IPS-NIHi7 (cell line): Measurements from ENCODE around the gene CCDC110.

Experiments
- DNase-seq: peaks from one replicate; pipeline ENCODE4 v3.0.0; 2012; ENCODE audit warnings: mixed read lengths; ENCODE audit errors: extremely low spot score

The CCDC110 gene

DNA sequence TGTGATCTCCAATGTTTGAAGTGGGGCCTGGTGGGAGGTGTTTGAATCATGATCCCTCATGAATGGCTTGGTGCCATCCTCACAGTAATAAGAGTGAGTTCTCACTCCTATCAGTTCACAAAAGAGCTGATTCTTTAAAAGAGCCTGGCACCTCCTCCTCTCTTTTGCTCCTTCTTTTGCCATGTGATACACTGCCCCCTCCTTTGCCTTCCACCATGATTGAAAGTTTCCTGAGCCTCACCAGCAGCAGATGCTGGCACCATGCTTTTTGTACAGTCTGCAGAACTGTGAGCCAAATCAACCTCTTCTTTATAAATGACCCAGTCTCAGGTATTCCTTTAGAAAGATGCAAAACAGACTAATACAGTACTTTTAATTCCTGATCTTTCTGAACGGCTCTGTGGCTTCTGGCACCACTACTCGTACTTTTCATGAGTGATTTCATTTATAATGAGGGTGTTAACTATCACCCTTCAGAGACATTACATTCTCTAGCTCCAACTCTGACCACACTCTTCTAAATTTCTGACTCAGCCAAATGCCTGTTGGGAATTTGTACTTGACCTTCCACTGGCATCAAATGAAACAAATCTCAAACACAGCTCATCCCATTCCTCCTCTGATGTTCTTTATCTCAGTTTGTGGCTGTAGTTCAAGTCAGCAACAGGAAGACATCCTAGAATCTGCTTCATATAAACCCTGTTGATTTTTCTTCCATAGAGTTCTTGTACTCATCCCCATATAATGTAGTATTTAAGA, 50.0 kb downstream of the CCDC110 start:
- no peak for DNase-seq

DNA sequence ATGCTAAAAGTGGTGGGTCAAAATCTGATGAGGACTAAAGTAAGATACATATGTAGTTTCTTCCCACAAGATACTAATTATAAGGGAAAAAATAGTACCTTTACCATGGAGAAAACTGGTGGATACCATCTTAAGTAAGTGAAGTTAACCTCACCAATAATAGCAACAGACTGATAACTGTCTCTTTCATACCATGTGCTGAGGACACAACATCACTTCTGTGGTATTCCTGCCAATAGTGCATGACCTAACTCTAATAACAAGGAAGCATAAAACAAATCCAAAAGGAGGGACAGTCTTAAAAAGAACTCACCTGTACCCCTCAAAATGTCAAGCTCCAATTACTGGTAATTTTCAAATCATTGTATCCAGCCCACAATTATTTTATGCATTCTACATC, 54.6 kb downstream of the CCDC110 start:
- DNase-seq = no peak

DNA sequence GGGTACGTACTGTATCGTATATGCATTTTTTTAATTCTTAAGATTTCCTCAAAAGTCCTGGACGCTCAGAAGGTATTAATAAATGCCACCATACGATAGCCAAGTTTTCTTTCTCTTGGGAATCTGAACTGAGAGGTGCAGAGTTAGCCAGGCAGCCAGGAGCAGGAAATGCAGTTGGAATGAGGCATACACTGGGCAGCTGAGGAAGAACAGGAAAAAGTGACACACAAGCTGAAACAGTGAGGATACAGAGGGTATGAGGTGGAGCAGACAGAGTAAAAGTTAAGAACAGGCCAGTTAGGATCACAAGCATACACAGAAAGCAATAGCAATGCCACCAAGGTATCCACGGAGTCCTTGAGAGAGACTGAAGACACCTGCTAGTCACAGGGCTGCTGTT, 59.1 kb downstream of the CCDC110 start:
- no peak for DNase-seq

DNA sequence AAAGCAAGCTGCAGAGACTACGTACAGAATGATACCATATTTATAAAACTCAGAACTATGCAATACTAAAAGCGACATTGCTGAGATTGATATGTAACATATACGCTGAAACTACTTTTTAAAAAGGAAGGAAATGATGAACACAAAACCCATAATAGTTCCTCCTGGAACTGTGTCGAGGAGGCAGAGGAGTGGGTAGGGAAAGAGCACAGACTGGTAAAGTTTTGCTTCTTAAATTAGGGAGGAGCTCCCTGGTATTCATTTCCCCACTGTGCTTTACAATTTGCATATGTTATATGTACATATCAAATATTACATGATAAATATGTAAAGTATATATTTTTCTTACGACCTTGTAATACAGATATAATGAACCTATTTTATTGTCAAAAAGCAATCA, 59.7 kb downstream of the CCDC110 start:
- DNase-seq = no peak

DNA sequence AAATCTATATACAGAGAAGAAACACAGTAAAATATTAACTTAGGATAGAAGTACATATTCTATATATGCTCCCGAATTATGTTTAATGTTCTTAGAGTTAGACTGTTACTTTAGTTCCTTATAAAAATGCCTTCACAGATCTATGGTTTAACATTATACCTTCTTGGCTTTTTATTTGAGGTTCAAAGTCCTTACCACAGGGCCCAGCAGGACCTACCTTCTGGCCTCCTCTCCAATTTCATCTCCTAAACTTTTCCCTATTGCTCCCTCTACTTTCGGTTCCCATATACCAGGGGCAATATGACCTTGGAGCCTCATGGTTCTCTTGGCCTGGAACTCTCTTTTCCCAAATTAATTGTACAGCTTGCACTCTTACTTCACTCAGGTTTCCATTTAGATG, 63.1 kb downstream of the CCDC110 start:
- no peak for DNase-seq

DNA sequence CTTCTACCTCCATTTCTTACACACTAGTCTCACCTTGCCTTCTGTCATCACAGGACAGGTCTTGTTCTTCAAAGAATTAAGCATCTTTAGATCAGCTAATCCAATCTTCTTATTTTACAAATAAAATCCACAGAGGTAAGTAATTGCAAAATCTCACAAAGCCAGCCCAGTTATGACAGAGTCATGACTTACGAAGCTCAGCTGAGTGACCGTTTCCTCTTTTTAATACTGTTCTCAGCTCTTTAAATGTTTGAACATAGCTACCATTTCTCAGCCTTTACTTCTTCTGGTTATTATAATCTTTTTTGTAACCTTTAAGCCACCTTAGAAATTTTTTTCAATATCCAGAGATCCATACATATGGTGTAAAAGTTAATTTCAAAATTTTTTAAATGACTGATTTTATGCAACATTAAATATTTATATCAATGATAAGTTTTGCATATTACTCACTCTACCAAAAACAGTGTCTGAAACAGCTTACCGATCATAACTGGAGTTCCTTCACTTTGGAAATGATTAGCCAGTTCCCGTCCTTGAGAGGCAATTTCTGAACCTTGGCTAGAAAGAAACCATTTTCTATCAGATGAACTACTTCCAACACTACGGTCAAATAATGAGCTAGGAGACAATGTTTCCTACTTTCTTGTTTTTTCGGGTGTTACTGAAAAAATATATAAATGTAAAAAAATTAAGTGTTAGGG, 66.1 kb downstream of the CCDC110 start:
- no peak for DNase-seq

DNA sequence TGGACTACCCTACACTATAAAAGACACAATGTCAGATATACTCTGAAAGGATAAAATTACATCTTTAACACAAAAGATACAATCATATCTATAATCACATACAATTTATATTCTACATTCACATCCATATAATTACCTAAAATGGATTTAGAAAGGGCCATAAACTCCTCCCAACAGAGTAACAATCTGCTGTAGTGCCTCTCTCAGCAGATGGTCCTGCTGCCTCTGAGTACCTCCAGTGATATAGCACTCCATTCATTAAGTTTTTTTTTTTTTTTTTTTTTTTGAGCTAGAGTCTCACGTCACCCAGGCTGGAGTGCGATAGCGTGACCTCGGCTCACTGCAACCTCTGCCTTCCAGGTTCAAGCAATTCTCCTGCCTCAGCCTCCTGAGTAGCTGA, 67.5 kb downstream of the CCDC110 start:
- DNase-seq = no peak

DNA sequence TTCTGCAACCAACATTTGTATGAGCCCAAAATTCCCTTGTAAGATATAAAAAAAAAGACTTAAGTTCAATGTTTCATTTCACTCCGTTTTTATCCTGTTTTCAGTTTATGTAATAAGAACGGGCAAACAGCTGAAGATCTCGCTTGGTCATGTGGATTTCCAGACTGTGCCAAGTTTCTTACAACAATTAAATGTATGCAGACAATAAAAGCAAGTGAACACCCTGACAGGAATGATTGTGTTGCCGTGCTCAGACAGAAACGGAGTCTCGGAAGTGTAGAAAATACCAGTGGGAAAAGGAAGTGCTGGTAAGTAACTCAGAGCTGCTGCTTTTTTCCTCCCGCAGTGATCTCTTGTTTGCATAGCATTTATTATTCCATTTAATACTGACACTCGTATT, 72.1 kb downstream of the CCDC110 start:
- DNase-seq = no peak

DNA sequence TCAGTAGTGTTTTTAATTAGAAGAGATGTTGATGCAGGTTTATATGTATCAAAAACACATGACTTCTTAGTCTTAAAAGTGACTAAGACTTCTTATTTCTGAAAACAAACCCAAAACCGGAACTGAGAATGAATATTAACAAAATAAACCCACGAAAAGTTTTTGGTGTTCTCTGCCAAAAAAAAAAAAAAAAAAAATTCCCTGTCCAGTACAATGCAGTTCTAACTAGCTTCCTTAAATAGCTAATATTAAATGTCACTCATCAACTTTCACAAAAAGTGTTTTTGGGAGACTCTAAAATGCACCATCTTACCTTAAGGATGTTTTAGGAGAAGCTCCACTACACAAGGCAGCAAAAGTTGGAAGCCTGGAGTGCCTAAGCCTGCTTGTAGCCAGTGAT, 72.9 kb downstream of the CCDC110 start:
- DNase-seq = no peak

DNA sequence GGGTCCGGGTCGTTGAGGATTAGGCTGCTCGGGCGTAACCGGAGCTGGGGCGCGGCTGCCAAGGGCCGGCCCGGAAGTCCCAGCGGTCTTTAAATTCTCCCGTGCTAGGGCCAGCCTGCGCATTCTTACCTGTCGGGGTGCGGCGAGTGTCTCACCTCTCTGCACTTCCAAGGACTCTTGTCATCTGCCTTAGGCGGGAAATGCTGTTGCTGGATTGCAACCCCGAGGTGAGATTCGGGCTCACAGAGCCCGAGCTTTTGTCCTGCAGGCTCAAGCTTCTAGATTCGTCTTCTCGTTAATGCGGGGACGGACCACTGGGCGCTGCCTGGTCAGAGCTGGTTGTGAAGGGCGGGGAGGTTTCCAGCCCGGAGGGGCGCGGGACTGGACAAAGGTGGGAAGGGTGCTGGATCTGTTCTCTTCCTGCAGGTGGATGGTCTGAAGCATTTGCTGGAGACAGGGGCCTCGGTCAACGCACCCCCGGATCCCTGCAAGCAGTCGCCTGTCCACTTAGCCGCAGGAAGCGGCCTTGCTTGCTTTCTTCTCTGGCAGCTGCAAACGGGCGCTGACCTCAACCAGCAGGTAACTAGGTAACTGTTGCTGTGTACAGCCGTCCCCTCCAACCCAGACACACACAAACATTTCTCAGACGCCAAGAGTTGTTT, 74.7 kb downstream of the CCDC110 start, which contains the start of gene ANKRD37:
Gene ANKRD37 (plus strand): TSS at position 118 of the 662 bp plus-strand sequence. CDS start 83 bp downstream, at position 201.
- peak; percentile 50 for DNase-seq

DNA sequence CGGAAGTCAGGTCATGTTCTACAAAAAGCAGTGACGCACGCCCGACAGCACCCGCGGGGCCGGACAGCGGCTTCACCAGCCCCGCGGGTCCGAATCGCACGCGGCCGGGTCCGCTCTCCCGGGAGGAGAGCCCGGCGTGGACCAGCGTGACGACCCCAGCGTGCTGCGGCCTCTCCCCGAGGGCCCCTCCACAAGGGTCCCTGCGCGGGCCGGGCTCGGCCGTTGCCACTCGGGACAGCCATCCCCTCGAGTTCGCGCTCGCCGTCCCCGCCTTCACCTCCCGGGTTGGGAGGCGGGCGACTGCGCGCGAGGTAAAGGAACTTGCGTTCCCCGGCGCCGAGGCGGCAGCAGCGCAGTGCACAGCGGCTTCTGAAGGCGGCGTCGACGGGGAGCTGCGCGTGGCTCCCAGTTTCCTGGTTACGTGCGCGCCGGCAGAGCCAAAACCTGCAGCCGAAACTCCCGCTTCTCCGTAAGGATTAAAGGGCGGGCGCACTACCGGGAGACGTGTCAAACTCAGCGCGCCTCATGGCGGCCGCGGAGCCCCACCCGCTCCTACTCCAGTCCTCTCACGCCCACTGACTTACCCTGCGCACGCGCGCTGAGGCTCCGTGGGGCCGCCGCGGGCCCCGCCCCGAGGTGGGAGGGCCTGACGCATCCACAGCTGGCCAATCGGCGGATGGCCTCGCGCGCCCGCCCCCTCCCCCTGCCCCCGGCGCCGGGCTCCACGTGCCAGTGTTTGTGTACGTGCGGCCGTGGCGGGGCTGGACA, 75.4 kb downstream of the CCDC110 start:
- DNase-seq = peak; percentile 98

DNA sequence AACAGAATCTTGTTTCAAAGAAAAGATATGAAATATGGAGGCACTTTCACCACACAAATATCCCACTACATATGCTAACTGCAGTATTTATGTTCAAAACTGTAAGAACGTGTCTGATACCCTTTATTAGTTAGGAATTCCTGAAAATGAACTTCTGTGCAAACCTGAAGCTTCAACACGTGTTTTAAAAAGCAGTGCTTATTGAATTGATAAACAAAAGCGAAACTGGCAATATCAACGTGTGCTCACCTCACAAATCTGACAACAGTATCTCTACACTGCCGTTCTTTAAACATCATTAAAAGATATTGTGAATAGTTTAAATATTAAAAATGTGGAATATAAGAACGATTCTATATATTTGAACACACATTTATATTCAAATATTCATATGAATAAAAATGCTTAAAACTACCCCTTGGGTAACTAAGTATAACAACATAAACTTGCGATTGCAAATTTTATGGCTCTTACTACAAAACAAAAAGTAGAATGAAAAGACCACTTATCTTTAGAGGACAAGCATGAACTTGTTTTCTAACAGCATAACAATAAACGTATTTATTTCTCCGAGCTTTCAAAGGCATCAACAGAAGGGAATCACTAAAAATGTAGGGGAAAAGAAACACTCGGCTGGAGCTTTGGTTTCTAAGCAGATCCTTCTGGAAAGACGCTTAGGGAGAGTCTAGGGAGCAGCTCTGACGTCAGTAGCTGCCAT, 76.1 kb downstream of the CCDC110 start, which contains the start of gene LRP2BP:
Gene LRP2BP (minus strand): TSS at position 687 of the 718 bp plus-strand sequence. CDS start 17,738 bp downstream, outside the sequence.
- no peak for DNase-seq
